WI38 (cell line): ENCODE measurements around the gene PLBD1.

ENCODE experiments used
- H3K4me3 ChIP-seq: 2 replicates; pipeline ENCODE4 v1.5.1; 2011; ENCODE audit warnings: low read depth, mild to moderate bottlenecking, control low read depth, low read length
- CTCF ChIP-seq: IDR thresholded peaks from 2 replicates; pipeline ENCODE4 v1.5.1; 2012; ENCODE audit warnings: low read depth, mild to moderate bottlenecking, control low read depth, low read length

Gene PLBD1

GRCh38 chr12:14570231-14570630, 2.5 kb upstream of the PLBD1 start:
- no peak overlapping the region for H3K4me3 ChIP-seq
- no peak for TF ChIP-seq CTCF

- H3K4me3 ChIP-seq = no peak overlapping the region
- no peak for TF ChIP-seq CTCF
These were observed 3.2 kb downstream of the PLBD1 start for GRCh38 chr12:14564336-14564959.

- H3K4me3 ChIP-seq = no peak overlapping the region
- TF ChIP-seq CTCF = no peak
These were observed 4.6 kb downstream of the PLBD1 start for GRCh38 chr12:14563046-14563445.

- no peak overlapping the region for H3K4me3 ChIP-seq
- TF ChIP-seq CTCF = no peak
These were observed 5.4 kb downstream of the PLBD1 start for GRCh38 chr12:14562279-14562678.

- no peak for TF ChIP-seq CTCF
- no peak overlapping the region for H3K4me3 ChIP-seq
These were observed 5.9 kb downstream of the PLBD1 start for GRCh38 chr12:14561677-14562238.

- no peak overlapping the region for H3K4me3 ChIP-seq
- TF ChIP-seq CTCF = no peak
These were observed 6.6 kb downstream of the PLBD1 start for GRCh38 chr12:14560904-14561574.

GRCh38 chr12:14558473-14558959, 9.2 kb downstream of the PLBD1 start:
- no peak for TF ChIP-seq CTCF
- no peak overlapping the region for H3K4me3 ChIP-seq
